ENCODE measurements around the gene CX3CL1. TPM values are rescaled to one million over a fixed set of nuclear protein-coding genes. Genes with fewer than 3 reads are reported as not detected.

CX3CL1 gene
- total RNA-seq, 1 donor from 2014 or later: 9.6 TPM

DNA sequence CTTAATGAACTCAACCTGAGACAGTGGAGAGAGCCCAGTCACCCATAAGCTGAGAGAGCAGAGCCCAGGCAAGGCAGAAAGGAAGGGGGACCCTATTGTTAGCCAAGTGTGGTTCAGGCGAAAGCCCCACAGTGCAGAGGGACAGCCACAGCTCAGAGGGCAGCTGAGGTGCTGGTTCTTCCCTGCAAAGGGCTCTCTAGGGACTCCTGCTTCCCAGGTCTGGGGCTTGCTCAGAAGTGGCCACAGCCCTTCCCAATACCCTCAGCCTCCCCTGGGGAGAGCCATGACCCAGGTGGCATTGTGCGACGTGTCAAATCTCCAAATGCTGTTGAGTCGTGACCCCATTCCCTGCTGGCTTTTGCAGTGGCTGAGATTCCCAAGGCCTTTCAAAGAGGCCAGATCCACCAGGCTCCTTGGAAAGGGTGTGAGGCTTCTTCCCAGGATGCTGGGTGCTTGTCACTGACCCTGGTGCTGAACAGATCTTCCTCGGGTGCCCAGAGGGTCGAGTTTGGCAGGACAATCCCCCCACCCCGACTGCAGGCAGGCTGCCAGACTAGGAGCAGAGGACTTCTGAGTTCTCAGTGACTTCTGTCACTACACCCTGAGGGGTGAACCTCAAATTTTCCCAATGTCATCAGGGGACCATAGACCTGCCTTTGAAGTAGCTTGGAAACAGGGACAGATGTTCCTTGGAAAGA, 29.8 kb downstream of the CX3CL1 start:
- H3K4me1 Mint-ChIP-seq (ENCODE audit: low read depth, unreplicated experiment): peaks cover 1% of the 10 kb centered on the region
- H3K27ac Mint-ChIP-seq (ENCODE audit: unreplicated experiment): no peak overlapping the region
- Histone ChIP-seq H3K9me3 (ENCODE audit: insufficient read depth, low read depth, low read length) (no peaks in the 10 kb centered on the region), H3K27me3 (ENCODE audit: insufficient read depth, low read length) (no peaks in the 10 kb centered on the region), H3K27ac (ENCODE audit: low read depth, low read length) (no peak overlapping the region), H3K4me2 (ENCODE audit: low read length) (no peak overlapping the region), H4K20me1 (ENCODE audit: insufficient read depth, low read length) (no peaks in the 10 kb centered on the region), H3K36me3 (ENCODE audit: insufficient read depth, low read length) (no peaks in the 10 kb centered on the region), H3K79me2 (ENCODE audit: insufficient read depth, low read length) (no peaks in the 10 kb centered on the region), H3K9ac (ENCODE audit: low read length) (no peak overlapping the region), H2AFZ (ENCODE audit: low read depth, low read length) (no peak overlapping the region), H3K4me3 (ENCODE audit: insufficient read depth, low read depth, low read length) (no peak overlapping the region), H3K4me1 (ENCODE audit: insufficient read depth, low read length) (no peaks in the 10 kb centered on the region)
- peaks cover 2% of the 10 kb centered on the region for H3K9me3 Mint-ChIP-seq (ENCODE audit: unreplicated experiment)
- TF ChIP-seq, protein P1, sequence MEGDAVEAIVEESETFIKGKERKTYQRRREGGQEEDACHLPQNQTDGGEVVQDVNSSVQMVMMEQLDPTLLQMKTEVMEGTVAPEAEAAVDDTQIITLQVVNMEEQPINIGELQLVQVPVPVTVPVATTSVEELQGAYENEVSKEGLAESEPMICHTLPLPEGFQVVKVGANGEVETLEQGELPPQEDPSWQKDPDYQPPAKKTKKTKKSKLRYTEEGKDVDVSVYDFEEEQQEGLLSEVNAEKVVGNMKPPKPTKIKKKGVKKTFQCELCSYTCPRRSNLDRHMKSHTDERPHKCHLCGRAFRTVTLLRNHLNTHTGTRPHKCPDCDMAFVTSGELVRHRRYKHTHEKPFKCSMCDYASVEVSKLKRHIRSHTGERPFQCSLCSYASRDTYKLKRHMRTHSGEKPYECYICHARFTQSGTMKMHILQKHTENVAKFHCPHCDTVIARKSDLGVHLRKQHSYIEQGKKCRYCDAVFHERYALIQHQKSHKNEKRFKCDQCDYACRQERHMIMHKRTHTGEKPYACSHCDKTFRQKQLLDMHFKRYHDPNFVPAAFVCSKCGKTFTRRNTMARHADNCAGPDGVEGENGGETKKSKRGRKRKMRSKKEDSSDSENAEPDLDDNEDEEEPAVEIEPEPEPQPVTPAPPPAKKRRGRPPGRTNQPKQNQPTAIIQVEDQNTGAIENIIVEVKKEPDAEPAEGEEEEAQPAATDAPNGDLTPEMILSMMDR (IDR thresholded peaks at IDR 0.05; ENCODE audit: insufficient read depth, low read depth, low read length): no peak
- TF ChIP-seq EZH2 (IDR thresholded peaks at IDR 0.05; ENCODE audit: insufficient read depth, low read length): no peak
- H3K36me3 Mint-ChIP-seq (ENCODE audit: low read depth, unreplicated experiment): peaks cover 2% of the 10 kb centered on the region
- H3K4me3 Mint-ChIP-seq (ENCODE audit: unreplicated experiment): no peak overlapping the region
- DNase-seq (ENCODE audit: low read depth) (no peak), FAIRE-seq (no peak)
- peaks cover 32% of the 10 kb centered on the region for H3K27me3 Mint-ChIP-seq (ENCODE audit: low read depth, unreplicated experiment)

DNA sequence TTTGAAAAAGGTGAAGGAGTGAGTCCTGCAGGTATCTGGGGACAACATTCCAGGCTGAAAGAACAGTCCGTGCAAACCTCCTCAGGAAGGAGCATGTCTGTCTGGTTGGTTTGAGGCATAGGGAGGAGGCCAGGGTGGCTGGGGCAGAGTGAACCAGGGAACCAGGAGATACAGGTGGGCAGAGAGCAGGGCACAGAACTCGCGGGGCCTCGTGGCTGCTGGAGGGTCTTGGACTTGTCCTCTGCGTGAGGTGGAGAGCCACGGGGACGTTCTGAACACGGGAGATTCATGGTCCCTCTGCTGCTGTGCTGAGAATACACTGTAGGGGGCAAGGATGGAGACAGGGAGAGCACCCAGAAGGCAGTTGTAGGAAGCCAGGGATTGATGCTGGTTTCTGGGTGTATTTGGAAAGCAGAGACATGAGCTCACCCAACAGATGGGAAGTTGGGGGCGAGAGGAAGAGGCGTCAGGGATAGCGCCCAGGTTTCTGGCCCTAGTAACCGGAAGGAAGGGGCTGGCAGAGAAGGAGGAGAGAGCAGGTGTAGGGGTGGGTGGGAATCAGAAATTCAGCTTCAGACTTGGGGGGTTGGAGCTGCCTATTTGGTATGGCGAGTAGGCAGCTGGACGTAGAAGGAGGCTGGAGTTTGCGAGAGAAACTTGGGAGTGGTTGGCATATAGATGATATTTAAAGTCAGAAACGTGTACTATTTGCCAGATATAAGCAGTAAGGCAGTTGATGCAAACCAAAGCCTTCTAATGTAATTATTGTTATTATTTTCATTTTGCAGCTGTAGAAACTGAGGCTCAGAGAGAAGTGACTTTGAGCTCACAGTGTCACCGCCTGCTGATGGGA, 31.9 kb downstream of the CX3CL1 start, which contains the start of gene CCL17:
TSS of gene CCL17 (plus strand) at position 803 of the 853 bp plus-strand sequence. CDS start 9,166 bp downstream, outside the sequence.
- no peak within 1 kb of the TSS for H3K4me3 ChIP-seq (ENCODE audit: insufficient read depth, low read depth, low read length)
- no peaks in the 10 kb centered on the region for H3K4me1 ChIP-seq (ENCODE audit: insufficient read depth, low read length)
- H3K27me3 Mint-ChIP-seq (ENCODE audit: low read depth, unreplicated experiment): peaks cover 20% of the 10 kb centered on the region
- H3K27me3 ChIP-seq (ENCODE audit: insufficient read depth, low read length): peaks cover 2% of the 10 kb centered on the region
- H3K9ac ChIP-seq (ENCODE audit: low read length): no peak within 1 kb of the TSS
- H3K27ac Mint-ChIP-seq (ENCODE audit: unreplicated experiment): no peak within 1 kb of the TSS
- no peak within 1 kb of the TSS for H2AFZ ChIP-seq (ENCODE audit: low read depth, low read length)
- no peaks in the 10 kb centered on the region for H3K9me3 ChIP-seq (ENCODE audit: insufficient read depth, low read depth, low read length)
- peaks cover under 1% of the 10 kb centered on the region for H3K36me3 Mint-ChIP-seq (ENCODE audit: low read depth, unreplicated experiment)
- H4K20me1 ChIP-seq (ENCODE audit: insufficient read depth, low read length): no peaks in the 10 kb centered on the region
- H3K9me3 Mint-ChIP-seq (ENCODE audit: unreplicated experiment): no peaks in the 10 kb centered on the region
- DNase-seq (ENCODE audit: low read depth): no peak
- H3K4me3 Mint-ChIP-seq (ENCODE audit: unreplicated experiment): no peak within 1 kb of the TSS
- TF ChIP-seq, protein P1 (IDR thresholded peaks at IDR 0.05; ENCODE audit: insufficient read depth, low read depth, low read length): no peak
- TF ChIP-seq EZH2 (IDR thresholded peaks at IDR 0.05; ENCODE audit: insufficient read depth, low read length): no peak
- no peak for FAIRE-seq
- no peaks in the 10 kb centered on the region for H3K79me2 ChIP-seq (ENCODE audit: insufficient read depth, low read length)
- H3K4me1 Mint-ChIP-seq (ENCODE audit: low read depth, unreplicated experiment): peaks cover 1% of the 10 kb centered on the region
- H3K27ac ChIP-seq (ENCODE audit: low read depth, low read length): no peak within 1 kb of the TSS
- no peak within 1 kb of the TSS for H3K4me2 ChIP-seq (ENCODE audit: low read length)
- no peaks in the 10 kb centered on the region for H3K36me3 ChIP-seq (ENCODE audit: insufficient read depth, low read length)
